NOMO-1 (cell line): ENCODE measurements around the gene GATD1.
A peak's percentile ranks its signal among the peaks of the same experiment; 100 is the strongest.

Source experiments
- DNase-seq, 2 experiments: peaks; one replicate each; lab custom pipeline; 2025; ENCODE audit not compliant: unreplicated experiment in 2 of 2; lab: John Stamatoyannopoulos, UW

GATD1 gene

DNA sequence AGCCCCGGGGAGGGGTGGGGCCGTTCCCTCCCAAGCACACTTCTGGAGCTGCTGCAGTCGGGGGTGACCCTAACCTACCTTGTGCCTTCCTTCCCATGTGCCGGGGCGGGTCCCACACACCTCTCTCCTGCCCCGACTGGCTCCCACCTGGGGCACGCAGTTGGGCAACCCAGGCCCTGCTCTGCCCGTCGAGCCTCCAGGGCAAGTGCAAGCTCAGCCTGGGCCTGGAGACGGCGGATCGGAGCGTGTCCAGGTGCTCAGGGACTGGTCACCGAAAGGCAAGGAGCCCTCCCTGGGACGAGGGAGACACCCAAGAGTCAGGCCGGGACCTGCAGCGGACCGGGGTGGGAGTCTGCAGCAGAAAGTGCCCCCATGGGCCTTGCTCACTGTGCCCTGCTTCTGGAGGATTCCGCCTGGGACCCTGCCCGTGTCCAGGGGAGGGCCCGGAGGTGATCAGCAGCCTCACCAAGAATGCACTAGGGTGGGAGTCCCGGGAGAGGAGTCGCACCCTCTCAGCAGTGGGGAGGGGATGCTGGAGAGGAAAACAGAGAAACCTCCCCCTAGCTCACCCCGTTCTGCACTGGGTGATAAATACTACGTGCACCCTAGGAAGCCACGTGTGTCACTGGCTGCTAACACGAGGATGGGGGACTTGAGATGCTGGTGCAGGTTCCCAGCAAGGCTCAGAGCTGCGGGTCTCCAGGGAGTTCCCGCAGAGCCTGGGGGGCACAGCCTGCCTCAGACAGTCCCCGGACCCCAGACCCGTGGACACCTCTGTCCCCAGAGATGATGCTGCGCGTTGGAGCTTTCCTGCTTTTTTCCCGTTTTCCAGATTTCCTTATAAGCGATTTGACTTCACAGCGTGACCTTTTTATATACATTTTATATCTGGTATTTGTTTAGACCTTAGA is 5.2 kb upstream of the GATD1 start:
- no peak for DNase-seq

DNA sequence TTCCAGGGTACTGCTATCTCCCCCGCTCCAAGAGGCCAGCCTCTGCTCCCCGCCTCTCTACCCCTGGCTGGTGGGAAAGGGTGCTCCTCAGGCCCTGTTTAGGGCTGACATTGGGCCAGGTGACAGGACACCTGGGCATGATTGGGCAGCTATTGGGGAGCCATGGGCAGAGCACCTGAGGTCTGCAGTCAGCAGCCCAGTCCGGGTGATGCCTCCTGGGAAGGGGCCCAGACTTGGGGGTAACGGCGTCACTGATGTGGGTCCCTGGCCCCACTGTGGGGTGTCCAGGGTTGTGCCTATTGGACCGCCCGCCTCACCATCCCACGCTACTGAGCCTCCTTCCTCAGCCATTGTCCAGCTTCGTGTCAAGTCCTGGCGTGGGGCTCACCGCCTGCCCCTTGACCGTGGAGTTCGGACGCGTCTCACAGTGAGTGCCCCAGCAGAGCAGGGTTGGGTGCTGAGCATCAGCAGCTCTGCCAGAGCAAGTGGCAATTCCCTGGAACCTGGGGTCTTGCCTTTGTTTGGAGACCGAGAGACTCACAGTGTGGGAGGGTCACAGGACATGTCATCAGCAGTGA is 2.8 kb upstream of the GATD1 start:
- no peak for DNase-seq

DNA sequence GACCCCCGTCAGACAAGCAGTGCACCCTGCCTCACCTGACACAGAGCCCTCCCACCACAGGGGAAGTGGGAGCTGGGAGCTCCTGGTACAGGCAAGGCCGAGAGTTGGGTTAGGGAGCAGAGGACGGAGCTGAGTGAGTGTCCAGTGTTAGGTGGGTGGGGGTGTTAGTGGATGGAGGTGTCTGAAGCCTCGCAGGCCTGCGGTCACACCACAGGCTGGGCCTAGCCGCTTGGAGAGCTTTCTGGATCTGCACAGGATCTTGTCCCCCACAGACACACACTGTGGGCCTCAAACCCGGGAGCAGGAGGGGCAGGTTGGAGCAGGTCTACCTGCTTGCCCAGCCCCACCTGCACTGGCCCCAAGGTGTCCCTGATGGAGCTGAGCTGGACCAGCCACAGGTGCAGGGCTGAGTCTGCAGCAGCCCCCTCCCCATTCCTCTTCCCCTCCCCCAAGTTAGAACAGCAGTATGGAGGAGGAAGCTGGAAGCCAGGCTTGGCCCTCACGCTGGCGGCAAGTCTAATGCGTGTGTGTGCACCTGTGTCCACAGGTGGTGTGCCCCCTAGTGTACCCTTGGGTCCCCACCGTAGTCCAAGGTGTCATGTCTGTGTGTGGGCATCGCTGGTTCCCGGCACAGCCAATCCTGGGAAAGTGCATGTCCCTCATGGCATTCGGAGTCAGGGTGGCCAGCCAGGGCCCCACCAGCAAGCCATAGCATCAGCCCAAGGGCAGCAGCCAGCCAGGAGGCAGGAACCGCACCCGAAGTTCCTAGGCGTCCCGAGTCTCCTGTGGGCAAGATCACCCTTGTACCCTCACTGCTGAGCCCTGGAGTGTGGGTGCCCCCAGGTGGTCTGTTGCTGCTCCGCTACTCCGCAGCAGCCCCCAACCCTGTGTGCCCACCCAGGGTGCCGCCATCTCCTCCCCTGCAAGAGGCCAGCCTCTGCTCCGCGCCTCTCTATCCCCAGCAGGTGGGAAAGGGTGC is 2.0 kb upstream of the GATD1 start:
- no peak for DNase-seq

DNA sequence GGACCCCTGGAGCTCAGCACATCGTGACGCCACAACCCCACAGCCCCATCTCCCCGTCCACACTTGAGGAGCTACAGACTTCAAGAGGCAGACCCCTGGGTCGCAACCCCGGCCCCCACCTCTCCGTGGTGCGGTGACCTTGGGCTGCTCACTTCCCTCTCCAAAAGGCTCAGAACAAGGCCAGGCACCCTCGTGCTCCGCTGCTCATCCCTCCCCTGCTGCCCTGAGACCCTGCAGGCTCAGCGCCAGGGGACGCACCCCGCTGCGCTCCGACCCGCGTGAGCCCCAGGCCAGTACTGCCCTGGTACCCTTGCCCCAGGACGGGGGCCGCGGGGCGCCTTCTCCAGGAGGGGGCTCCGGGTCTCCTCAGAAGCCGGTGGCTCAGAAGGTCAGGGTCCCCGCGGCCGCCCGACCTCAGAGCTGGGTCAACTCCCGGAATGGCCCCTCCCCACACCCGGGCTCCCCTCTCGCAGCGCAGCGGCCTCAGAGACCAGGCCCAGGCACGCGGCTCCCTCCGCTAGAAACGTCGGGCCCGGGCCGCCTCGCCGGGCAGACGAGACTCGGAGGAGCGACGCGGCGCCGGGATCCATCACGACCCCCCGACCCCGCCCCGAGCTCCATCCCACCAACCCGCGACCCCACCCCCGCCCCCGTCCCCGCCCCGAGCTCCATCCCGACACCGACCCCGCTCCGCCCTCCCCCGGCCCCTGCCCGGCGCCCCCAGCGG is 563 bp downstream of the GATD1 start:
- DNase-seq: peak in 1 of 2 experiments; percentile 22

DNA sequence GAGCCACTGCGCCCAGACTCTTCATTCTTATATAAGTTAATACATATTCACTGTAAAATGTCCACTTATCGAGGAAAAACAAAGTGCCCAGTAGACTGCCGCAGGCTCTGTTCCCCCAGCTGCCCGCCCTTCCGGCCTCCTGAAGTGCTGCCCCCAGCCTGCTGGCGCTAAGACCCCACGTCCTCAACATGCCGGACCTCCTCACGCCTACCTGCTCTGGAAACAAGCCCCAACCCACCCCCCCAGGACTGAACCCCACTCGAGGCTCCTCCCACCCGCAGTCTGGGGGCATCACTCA is 1.1 kb downstream of the GATD1 start:
- DNase-seq: no peak

DNA sequence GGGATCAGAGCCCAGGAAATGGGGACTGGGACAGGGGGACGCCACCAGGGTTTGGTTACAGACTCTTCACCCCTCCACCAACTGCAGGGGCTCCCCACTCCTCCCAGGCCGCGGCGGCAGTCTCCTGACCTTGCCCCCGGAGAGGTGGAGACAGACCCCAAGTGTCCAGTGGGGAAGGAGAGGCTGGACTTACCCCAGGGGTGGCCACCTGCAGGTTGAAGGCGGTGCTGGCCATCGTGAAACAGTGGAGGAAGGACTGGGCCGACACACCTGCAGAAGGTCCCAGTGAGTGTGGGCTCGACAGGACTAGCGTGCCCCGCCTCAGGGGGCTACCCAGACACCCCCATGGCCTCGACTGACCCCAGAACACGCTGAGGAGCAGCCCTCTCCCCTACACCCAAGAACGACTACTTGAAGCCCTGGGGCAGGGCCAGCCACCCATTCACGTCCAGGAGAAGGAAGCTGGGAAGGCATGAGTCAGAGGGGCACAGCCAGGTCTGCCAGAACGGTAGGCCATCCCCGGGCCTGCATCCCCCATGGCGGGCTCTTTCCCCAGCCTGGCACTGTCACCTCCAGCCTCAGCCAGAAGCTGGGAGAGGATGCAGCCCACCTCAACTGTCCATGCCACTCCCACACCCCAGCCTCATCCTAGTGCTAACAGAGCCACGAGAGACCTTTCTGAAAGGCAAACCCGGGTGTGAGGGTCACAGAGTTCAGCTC is 2.3 kb downstream of the GATD1 start:
- no peak for DNase-seq

DNA sequence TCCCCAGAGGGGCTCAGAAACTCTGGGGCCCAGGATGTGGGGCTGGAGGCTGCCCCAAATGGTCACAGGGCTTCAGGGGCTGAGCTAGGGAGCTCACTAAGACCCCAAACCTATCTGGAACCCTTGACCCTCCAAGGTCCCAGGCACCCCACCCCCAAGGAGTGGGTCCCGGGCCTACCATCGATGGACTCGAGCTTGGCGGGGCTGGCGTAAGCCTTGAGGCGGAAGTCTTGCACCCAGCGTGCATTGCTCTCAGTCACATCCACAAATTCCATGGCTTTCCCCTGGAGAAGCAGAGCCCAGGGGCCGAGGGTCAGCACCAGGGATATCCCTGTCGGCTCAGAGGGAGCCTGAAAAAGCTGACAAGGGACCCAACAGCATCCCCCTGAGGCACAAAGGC is 3.5 kb downstream of the GATD1 start:
- no peak for DNase-seq

DNA sequence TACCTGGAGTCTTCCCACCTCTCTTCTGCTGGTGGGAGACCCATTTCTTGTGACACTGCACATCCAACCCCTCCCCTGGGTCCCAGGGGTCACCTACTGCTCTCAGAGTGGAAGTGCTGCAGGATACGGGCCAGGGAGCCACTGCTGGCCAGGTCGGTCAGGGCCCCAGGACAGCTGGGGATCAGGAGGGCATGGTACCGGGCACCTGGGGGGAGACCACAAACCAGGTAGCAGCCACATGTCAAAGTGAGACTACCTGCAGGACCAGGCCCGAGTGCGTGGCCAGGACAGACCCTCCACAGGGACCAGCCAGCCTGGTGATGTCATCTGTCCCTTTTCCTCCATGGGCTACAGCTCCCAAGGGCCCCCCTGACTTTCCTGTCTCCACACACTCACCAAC is 3.9 kb downstream of the GATD1 start:
- no peak for DNase-seq

DNA sequence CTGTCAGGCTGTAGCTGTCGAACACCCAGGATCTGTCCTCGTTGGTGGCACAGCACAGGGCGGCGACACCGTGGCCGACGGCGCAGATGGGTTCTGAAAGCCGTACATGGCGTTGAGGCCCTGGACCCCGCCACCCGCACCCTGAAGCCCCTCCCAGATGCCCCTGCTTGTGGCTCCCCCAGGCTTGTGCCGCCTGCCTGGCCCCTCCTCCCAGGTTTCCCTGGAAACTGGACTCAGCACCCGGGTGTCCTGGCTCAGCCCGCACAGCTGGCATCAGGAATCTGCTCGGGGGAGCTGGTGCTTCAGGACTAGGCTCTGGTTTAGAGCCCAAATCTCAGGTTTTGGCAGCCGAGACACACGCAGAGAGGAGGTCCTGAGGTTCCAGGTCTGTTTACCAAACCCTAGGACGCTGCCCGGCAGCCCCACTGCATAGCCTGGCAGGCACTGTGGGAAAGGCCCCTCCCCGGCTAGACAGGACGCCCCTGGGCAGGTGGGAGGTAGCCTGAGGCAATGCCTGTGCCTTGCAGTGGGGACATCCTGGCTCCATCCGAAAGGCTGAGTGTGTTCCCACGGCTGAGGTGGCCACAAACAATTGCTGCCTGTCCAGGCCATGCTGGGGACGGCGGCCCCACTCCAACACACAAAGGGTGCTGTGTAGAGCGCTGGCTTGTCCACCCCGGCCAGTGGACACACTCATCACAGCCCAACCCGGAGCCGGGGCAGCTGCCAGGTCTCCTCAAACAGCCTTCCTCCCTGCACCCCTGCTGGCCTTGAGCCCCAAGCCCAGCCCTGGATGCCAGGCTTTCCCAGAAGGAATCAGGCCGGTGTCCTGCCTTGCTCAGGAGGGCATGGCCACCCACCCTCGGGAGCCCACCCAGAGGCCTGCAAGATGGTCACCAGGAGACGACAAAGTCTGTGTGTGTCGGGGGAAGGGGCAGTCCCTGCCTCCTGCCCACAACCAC is 4.6 kb downstream of the GATD1 start:
- no peak for DNase-seq

DNA sequence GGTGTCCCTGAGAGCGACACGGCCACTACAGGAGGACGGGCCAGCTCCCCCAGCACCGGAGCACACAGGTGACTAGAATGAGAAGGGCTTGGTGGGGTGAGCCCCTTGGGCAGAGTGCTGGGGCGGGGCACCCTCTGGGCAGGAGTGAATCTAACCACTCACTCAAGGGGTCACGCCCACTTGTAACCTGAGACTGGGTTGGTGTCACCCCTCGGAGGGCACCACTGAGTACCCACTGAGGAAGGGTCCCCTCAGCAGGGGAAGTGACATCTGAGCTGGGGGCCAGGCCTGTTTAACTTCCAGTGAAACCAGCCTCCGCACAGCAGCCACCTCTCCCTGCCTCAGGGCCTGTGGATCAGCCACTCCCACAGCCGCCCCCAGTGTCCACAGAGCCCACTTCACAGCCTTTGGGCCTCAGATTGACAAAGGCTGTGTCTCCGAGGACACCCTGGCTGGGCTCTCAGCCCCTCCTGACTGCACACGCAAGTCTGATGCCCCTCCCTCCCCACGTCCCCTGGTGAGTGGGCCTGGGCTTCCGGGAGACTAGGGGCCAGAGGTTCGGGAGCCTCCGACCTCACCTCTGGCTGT is 5.6 kb downstream of the GATD1 start:
- DNase-seq: no peak

DNA sequence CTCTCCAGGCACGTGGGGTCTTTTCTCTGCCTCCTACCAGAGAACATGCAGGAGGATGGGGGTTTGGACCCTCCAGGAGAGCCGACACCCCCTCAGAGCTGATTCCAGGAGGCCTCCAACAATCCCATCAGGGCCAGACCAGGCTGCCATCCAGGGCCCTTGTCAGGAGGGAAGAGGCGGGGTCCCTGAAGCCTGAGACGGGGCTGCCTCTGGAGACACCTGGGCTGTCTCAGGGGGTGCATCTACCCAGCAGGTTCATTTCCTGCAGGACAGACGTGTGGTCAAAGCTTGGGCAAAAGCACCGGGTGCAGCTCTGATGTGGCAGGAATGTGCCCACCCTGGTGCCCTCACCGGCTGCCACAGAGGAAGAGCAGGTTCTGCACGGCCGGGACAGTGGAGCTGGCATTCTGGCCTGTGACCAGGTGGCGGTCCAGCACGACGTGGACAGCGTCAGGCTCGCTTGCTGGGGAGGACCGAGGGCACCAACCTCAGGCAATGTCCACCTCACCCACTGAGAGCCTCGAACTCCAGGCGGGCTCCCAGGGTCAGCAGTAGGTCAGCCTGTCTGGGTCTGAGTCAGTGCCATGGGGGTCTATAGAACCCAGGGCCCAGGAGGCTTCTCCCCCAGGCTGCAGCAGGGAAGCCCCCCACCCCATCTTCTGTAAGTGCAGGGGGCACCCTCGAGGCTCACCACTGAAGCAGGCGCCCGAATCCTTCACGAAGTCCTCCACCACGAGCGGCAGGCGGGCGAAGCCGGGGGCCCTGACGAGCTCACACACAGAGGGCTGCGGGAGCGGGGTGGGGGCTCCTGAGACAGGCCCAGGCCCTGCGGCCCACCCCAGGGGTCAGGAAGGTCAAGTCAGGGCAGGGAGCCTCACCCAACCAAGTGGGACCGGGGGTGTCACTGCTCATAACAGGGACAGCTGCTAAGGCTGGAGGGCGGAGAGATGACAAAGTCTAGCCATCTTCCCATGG is 6.4 kb downstream of the GATD1 start:
- no peak for DNase-seq

DNA sequence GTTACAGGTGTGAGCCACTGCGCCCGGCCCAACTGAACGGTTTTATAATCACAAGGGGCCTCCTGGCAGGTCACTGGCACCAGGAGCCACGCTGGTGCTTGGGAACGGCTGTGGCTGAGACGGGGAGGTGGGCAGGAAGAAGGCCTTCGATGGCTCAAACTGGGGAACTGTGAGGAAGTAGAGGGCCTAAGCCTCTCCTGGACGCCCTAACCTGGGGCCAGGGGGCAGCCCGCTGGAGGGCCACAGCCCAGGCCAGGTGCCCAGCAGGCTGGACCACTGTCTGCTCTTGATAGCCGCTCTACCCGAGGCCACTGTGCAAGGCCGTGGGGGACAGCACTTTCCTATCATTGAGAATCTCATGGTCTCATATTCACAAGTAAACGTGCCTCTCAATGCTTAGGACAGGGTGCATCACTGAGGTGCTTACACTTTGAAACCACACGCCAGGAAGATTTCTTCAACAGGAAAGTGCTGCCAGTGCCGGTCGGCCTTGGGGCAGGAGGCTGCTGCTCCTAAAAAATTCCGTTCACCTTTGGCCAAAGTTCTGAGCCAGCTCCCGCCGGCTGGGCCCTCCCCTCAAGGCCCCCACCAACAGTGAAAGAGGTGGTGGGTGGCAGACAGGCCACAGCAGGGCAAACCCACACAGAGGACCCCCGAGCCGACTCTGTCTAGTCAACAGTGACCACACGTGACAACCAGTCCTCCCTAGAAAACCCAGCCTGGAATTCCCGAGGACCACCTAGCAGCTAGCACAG is 7.2 kb downstream of the GATD1 start:
- DNase-seq: no peak

DNA sequence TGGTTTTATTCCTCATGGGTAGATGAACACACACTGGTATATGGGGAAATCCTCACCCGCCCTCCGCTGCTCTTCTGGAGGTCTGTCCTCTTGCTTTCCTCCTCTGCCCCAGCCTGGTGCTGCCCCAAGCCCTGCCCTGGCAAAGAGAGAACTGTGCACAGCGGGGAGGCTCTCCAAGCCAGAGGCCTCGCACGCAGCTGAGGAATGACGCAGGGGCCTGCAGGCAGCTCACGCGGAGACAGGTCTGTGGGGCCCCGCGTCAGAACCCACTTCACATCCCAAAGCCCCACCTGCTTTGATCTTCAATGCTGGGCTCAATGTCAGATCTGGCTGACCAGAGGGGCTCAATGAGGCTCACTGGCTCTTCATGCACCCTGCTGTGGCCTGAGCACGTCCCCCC is 10.0 kb downstream of the GATD1 start:
- no peak for DNase-seq

DNA sequence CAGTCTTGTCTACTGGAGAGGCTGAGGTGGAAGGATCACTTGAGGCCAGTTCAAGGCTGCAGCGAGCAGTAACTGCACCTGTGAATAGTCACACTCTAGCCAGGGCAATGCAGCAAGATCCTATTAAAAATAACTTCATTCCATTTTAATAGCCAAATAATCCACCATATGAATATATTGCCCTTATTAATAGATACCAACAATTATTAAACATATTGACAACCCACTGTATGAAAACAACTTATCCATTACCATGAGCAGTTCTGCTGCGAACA is 10.4 kb downstream of the GATD1 start:
- DNase-seq: no peak

DNA sequence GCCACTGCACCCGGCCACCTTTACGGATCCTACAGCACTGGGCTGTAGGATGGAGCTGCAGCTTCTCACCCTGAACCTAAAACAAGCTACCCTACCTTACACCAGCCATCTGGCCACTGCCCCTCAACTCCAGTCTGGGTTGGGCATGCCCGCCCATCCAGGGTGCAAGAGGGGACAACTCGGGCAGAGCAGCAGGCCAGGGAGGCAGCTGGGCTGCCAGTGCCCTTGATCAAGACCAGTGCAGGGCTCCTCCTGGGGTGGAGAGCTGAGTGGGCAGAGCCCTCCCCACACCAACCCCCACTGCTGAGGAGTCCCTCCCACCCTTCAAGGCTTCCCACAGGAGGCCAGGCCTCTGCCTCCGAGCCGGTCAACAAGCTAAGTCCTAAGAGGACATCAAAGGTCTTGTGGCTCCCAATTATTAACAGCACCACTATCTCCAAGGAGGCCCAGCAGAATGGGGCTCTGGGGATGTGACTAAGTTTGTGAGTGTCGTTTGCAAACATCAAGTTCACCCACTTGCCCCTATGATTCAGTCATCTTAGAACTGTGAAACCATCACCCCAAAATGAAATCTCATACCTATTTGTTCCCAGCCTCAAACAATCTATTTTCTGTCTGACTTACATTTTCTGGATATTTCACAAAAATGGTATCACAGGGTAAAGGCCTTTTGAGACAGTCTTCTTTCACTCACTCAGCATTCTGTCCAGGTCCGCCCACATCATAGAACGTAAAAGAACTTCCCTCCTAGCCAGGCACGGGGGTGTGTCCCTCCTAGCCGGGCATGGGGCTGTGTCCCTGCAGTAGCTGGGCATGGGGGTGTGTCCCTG is 11.0 kb downstream of the GATD1 start:
- no peak for DNase-seq

DNA sequence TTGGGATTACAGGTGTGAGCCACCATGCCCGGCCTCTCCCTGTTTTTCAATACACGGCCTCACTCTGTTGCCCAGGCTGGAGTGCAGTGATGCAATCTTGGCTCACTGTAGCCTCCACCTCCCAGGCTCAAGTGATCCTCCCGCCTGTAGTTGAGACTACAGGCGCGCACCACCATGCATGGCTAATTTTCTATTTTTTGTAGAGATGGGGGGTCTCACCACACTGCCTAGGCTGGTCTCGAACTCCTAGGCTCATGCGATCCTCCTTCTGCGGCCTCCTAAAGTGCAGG is 11.5 kb downstream of the GATD1 start:
- DNase-seq: no peak
